ENCODE data around the gene SH3PXD2A. TPM values are rescaled to one million over a fixed set of nuclear protein-coding genes. Genes with fewer than 3 reads are reported as not detected.

SH3PXD2A gene
- total RNA-seq, 2 donors from 2014 or later = 14.6 to 18.2 TPM

- H3K27ac ChIP-seq = peak overlapping the region; percentile 65 to 78
- H3K36me3 ChIP-seq = no peaks in the 10 kb centered on the region
- no peaks in the 10 kb centered on the region for H3K9me3 ChIP-seq
- H3K27me3 ChIP-seq = no peaks in the 10 kb centered on the region
- peaks cover 0 to 44% of the 10 kb centered on the region in 2 donors for H3K4me1 ChIP-seq
- DNase-seq (ENCODE audit: low spot score) = no peak
- TF ChIP-seq CTCF (IDR thresholded peaks at IDR 0.05) = no peak
- H3K4me3 ChIP-seq = peak overlapping the region; percentile 50 to 76
Observed at GRCh38 chr10:103855852-103856796, 748 bp upstream of the SH3PXD2A start.

- Histone ChIP-seq H3K9me3 (no peaks in the 10 kb centered on the region), H3K27me3 (no peaks in the 10 kb centered on the region), H3K27ac (peak overlapping the region; percentile 65 to 78), H3K36me3 (no peaks in the 10 kb centered on the region), H3K4me1 (peaks cover 0 to 57% of the 10 kb centered on the region in 2 donors), H3K4me3 (peak overlapping the region; percentile 50 to 76)
- no peak for DNase-seq (ENCODE audit: low spot score)
- no peak for TF ChIP-seq CTCF (IDR thresholded peaks at IDR 0.05)
Observed at GRCh38 chr10:103854686-103855391, 537 bp downstream of the SH3PXD2A start.

- DNase-seq (ENCODE audit: low spot score) = no peak
- Histone ChIP-seq H3K27me3 (no peaks in the 10 kb centered on the region), H3K4me3 (peak overlapping the region; percentile 50 to 76), H3K4me1 (peaks cover 0 to 63% of the 10 kb centered on the region in 2 donors), H3K36me3 (no peaks in the 10 kb centered on the region), H3K9me3 (no peaks in the 10 kb centered on the region), H3K27ac (peak overlapping the region; percentile 65 to 78)
- TF ChIP-seq CTCF (IDR thresholded peaks at IDR 0.05) = no peak
Observed at GRCh38 chr10:103854265-103854685, 1.1 kb downstream of the SH3PXD2A start.

GRCh38 chr10:103853428-103854264 lies 1.7 kb downstream of the SH3PXD2A start:
- Histone ChIP-seq H3K27ac (peak overlapping the region; percentile 65 to 78), H3K4me1 (peaks cover 0 to 66% of the 10 kb centered on the region in 2 donors)
- TF ChIP-seq CTCF (IDR thresholded peaks at IDR 0.05) = no peak

GRCh38 chr10:103852856-103853255 lies 2.5 kb downstream of the SH3PXD2A start:
- H3K9me3 ChIP-seq = no peaks in the 10 kb centered on the region
- no peaks in the 10 kb centered on the region for H3K36me3 ChIP-seq
- H3K4me1 ChIP-seq = peaks cover 0 to 66% of the 10 kb centered on the region in 2 donors
- H3K4me3 ChIP-seq = no peak overlapping the region
- H3K27ac ChIP-seq = peak overlapping the region; percentile 65 to 78
- no peaks in the 10 kb centered on the region for H3K27me3 ChIP-seq
- TF ChIP-seq CTCF (IDR thresholded peaks at IDR 0.05) = no peak
- DNase-seq (ENCODE audit: low spot score) = no peak

More at GRCh38 chr10:103853428-103854264, 1.7 kb downstream of the SH3PXD2A start:
- H3K4me3 ChIP-seq = peak overlapping the region in 1 of 2 donors; percentile 76
- H3K9me3 ChIP-seq = no peaks in the 10 kb centered on the region
- H3K27me3 ChIP-seq = no peaks in the 10 kb centered on the region
- DNase-seq (ENCODE audit: low spot score) = no peak
- no peaks in the 10 kb centered on the region for H3K36me3 ChIP-seq

All from right atrium auricular region (tissue), 2 donors.